Kidney epithelial cell (primary cell): Measurements from ENCODE around the gene MT1HL1. TPM values are rescaled to one million over a fixed set of nuclear protein-coding genes. Genes with fewer than 3 reads are reported as not detected.

Experiments used
- DNase-seq: peaks from one replicate; pipeline ENCODE4 v3.0.0-alpha.2; 2010; ENCODE audit warnings: low read depth
- H3K27me3 ChIP-seq: 2 replicates; pipeline ENCODE4 v1.6.0; 2011; ENCODE audit warnings: low read length; ENCODE audit not compliant: control insufficient read depth, insufficient read depth
- H3K36me3 ChIP-seq: 2 replicates; pipeline ENCODE4 v1.5.1; 2011; ENCODE audit warnings: low read length; ENCODE audit not compliant: control insufficient read depth, insufficient read depth
- H3K4me3 ChIP-seq: 2 replicates; pipeline ENCODE4 v1.5.1; 2011; ENCODE audit warnings: low read depth, mild to moderate bottlenecking, control low read depth, low read length
- CTCF ChIP-seq: IDR thresholded peaks from 2 replicates; pipeline ENCODE4 v1.5.1; 2011; ENCODE audit warnings: mild to moderate bottlenecking, moderate library complexity, low read length, control low read depth, inconsistent platforms; ENCODE audit not compliant: insufficient read depth, poor library complexity, severe bottlenecking
- total RNA-seq: library from RNA; depleted of rRNA; stranded (reverse); fragments of >200 nt; gene quantifications from 2 replicates; pipeline ENCODE4 v1.2.3, GENCODE V29; 2015

MT1HL1 gene
- total RNA-seq, 1 donor from 2014 or later, result not detected

- Histone ChIP-seq H3K36me3 (no peaks in the 10 kb centered on the region), H3K27me3 (peaks cover 26% of the 10 kb centered on the region), H3K4me3 (no peak overlapping the region)
- no peak for TF ChIP-seq CTCF
- no peak for DNase-seq
Observed at GRCh38 chr1:237043846-237044636, 39.8 kb upstream of the MT1HL1 start.

GRCh38 chr1:237042892-237043576 lies 38.8 kb upstream of the MT1HL1 start:
- TF ChIP-seq CTCF, result no peak
- Histone ChIP-seq H3K4me3 (no peak overlapping the region), H3K27me3 (peaks cover 26% of the 10 kb centered on the region), H3K36me3 (no peaks in the 10 kb centered on the region)
- DNase-seq, result no peak

- Histone ChIP-seq H3K4me3 (no peak overlapping the region), H3K36me3 (no peaks in the 10 kb centered on the region), H3K27me3 (peaks cover 26% of the 10 kb centered on the region)
- TF ChIP-seq CTCF, result no peak
- DNase-seq, result no peak
Observed at GRCh38 chr1:237042526-237042891, 38.3 kb upstream of the MT1HL1 start.

GRCh38 chr1:237041795-237042525 lies 37.7 kb upstream of the MT1HL1 start, which contains the start of gene RYR2:
TSS of gene RYR2 (plus strand) at chr1:237042184. CDS start at chr1:237042522, 338 bp downstream.
- H3K36me3 ChIP-seq, result no peaks in the 10 kb centered on the region
- peak; percentile 43 for TF ChIP-seq CTCF
- peaks cover 26% of the 10 kb centered on the region for H3K27me3 ChIP-seq
- no peak for DNase-seq
- no peak within 1 kb of the TSS for H3K4me3 ChIP-seq

GRCh38 chr1:237041461-237041794 lies 37.2 kb upstream of the MT1HL1 start:
- no peak overlapping the region for H3K4me3 ChIP-seq

More at GRCh38 chr1:237041461-237041794, 37.2 kb upstream of the MT1HL1 start:
- TF ChIP-seq CTCF, result no peak
- H3K36me3 ChIP-seq, result no peaks in the 10 kb centered on the region
- H3K27me3 ChIP-seq, result peaks cover 26% of the 10 kb centered on the region
- no peak for DNase-seq
